HG03175 (cell line): ENCODE data around the gene CCDC196.

ENCODE experiments used
- ATAC-seq: cut with Tn5 transposase; IDR thresholded peaks from one replicate; pipeline ENCODE4 v1.9.1; 2021; ENCODE audit warnings: mild to moderate bottlenecking, moderate library complexity; ENCODE audit not compliant: unreplicated experiment

Gene CCDC196

DNA sequence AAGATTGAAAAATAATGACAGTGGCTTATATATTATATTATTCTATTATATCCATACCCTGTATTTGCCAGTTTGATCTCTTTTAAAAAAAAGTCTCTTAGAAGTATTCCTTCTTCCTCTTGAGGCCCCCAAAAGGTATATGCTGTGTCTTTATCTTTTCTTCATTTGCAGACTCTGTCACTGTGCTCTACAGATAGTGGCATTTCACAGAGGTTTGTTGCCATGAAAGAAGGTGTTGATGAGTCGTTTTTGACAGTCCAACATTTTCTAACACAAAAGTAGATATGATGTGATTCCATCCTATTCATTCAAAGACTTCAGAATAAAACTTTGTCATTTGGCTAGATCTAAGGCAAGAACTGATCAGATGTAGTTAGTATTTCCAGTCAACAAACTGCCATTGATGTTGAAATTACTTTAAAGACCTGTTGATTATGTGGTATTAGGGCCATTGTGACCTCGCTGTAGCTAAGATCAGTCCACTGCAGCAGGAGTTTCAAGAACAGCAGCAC lies at the start of gene CCDC196:
Gene CCDC196 (plus strand): TSS at position 462 of the 512 bp plus-strand sequence. CDS start 132 bp downstream, outside the sequence.
- no peak for ATAC-seq

- no peak for ATAC-seq
Observed at GRCh38 chr14:66440801-66441200, 45.4 kb upstream of the CCDC196 start.

DNA sequence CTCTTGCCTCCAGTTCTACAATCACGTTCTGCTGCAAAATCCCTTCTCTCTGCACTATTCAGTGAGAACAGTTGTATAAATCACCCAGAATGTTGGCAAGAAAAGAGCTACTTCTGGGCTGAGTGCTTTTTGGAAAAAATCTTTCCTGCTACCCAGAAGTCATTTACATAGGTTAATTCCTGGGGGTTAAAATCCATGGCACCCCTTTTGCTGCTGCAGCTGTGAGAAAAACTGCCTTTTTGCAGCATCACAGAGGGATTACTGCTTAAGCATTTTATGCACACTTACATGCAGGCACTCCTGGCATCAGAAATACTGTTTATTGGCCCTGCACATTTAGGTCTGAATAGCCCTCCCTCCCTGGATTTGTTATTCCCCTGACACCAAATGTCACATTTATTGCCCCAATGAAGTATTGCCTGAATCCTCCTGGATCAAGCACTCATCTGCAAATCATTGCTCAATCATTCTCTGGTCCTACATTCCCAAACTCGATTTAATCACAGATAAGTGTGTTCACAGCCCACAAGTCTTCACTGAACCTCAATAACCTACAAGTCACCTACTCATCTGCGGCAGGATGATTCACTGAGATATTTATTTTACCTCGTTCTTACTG lies 43.1 kb upstream of the CCDC196 start:
- ATAC-seq = no peak

GRCh38 chr14:66443785-66444184 lies 42.4 kb upstream of the CCDC196 start:
- ATAC-seq = no peak

DNA sequence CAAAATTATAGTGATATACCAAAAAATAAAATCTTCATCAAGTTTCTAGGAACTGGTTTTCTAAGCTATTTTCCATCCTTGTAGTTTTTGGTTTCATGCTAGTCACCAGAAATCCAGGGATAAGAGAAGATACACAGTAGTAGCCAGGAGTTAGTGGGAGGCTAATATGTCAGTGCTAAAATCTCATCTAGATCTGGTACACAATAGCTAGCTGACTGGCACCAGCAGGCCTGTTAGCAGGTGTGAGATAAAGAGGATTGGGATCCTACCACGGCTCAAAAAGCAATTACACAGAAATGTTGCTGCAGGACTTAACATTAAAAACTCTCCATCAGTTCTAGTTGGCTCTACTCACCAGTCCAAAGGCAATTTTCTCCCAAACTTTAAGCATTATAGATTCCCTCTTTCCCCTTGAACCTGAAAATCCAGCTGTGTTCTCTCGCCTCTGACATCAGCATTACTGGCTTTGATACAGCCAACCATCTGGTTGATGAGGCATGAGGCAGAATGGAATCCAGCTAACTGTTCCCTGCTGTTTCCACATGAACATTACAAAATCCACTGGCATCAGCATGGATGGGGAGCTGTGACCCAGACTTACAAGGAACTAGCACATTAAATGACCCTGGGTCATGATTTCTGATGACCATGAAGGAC lies 41.8 kb upstream of the CCDC196 start:
- ATAC-seq = no peak

DNA sequence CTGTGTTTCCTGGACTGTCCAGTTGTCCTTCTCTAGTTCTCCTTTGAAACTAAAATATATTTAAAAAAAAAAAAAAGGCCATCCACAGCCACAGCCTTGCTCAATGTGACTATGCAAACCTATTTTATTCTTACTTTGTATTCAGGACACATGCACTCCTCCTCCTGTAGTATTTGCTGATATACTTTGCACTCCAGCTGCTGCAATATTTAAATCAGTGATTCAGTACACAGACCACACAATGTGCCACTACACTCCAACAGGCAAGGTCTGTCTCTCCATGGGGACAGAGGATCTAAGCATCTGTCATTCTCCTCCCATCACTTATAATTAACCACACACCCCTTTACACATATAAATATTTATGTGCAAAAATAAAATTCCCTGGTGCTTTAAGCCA lies 40.2 kb upstream of the CCDC196 start:
- ATAC-seq = no peak

DNA sequence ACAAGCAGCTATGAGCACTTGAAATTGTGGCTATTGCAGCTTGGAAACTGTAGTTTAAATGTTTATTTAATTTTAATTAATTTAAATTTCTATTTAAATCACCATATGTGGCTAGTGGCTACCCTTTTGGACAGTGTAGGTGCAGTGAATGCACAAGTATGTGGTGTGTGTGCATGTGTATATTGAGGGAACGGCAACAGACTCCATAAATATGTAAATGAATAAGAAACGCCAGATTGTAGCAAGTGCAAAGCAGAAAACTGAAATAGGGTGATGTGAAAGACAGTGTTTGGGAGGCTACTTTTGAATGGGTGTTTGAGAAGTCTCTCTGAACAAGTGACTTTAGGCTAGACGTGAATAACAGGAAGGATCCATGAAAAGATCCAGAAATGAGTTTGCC lies 32.7 kb upstream of the CCDC196 start:
- no peak for ATAC-seq

- no peak for ATAC-seq
Observed at GRCh38 chr14:66459603-66460002, 26.6 kb upstream of the CCDC196 start.

DNA sequence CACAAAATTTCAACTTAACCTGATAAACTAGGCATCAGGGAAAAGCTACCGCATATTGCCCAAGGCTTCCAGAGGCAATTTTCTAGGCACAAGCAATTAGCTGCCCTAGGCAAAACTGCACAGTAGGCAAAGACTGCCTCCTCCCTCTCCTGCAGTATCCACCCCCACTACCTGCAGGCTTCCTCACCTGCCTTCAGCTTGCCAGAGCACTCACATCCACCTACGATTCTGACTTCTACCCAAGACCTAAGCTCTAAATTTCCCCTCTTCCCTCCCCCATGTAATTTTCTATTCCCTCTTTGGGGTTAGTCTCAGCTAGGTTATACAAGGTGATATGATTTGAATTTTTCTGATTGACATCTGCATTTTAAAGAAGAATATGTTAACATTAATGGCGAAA lies 21.9 kb upstream of the CCDC196 start:
- ATAC-seq = no peak

GRCh38 chr14:66468778-66469367 lies 17.3 kb upstream of the CCDC196 start:
- no peak for ATAC-seq

- ATAC-seq = no peak
Observed at GRCh38 chr14:66471584-66471983, 14.6 kb upstream of the CCDC196 start.

DNA sequence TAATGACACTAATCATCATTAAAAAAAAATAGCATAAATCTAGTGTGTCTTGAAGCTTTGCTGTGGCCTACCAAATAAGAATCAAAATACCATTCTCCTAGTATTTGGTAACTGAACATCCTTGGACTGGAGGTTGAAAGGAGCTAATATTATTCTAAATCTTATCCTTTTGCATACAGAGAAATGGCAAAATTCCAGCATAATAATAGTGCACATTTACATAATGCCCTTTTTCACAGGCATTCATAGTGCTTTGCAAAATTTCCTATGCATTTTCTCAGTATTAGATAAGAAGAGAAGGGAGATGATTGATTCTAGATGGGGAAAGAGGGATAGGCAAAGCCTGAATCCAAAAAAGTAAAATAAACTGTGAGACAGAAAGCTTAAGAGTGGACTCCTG lies 13.9 kb upstream of the CCDC196 start:
- ATAC-seq = no peak

DNA sequence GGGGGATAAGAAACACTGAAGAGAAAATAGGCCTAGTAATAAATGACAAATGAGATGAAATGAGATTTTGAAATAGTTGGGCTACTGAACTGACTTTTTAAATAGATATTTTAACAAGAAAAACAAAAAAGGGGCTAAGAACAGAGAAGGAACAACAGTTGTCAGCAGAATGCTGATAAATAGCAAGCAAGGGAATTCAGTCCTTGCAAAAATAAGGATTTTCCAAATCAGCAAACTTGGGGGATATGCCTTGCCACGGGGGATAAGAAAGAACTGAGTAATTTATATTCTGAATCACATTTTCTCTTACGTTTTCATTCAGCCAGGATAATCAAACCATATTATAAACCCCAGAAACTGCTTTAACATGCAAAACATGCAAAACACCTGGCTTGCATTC lies 12.9 kb upstream of the CCDC196 start:
- ATAC-seq = no peak

DNA sequence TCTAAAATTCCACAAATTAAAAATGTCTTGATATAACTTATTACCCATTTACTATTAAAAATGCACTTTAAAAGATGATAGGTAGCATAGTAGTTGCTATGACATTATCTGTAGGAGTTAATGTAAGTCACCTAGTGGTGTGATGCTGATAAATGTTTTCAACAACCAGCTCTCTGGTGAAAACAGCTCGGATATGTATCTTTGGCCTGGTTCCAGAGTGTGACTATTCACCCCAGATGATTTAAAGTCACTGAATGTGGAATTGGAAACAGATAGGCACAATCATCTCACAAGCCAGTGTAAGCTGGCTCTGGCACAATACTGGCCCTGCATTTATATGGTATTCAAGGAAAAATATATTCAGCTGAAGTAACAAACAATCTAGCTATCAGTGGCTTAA lies 9.2 kb upstream of the CCDC196 start:
- ATAC-seq = no peak

- ATAC-seq = no peak
Observed at GRCh38 chr14:66477567-66477966, 8.6 kb upstream of the CCDC196 start.

DNA sequence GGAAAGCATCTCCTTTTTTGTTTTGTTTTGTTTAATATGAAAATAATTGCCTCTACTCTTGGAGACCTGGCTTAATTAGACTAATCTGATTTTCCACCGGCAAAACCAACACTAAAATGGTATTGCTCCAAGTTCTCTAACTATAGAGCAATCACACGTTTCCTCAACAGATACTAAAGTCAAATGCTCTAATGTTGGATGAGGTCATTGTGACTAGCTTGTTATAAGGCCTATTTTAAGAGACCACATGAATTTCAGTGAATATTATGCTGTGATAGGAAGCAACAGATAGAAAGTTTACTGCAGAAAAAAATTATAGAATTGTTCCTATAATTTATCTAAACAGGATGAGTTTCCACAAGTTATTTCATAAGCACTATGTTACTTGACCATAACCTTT lies 3.3 kb upstream of the CCDC196 start:
- no peak for ATAC-seq

GRCh38 chr14:66483322-66483721 lies 2.8 kb upstream of the CCDC196 start:
- no peak for ATAC-seq

DNA sequence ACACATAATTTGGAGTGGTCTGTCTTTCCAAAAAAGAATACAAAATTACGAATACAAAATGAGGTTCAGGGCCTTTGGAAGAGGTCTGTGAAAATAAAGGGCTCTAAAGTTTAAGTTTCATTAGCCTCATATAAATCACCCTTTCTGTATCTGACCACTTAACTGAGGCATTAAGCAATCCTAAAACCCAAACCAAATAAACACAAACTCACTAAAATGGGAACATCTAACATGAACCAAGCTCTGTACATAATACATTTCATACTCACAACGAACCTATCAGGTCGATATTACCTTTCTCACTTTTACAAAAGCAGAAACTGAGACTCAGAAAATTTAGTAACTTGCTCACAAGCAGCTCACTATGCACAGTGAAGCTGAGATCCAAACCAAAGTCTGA lies 1.1 kb upstream of the CCDC196 start:
- no peak for ATAC-seq

DNA sequence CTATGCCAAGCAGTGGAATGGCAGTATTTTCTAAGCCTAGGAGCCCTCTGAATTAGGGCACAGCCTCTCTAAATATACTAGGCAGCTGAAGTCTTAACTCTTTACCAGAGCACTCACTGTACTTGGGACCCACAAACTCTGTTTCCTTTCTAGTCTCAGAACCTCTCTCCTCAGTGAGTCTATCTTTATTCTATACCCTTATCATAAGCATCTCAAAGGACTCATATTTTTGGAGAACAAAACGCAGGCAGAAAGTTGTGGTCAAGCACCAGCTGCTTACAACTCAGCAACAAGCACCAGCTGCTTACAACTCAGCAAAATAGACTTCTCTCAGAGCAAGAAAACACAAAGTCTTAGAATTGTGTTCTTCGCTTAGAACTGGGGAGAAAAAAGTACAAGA lies 993 bp downstream of the CCDC196 start:
- no peak for ATAC-seq

GRCh38 chr14:66490143-66491111 lies 4.3 kb downstream of the CCDC196 start:
- no peak for ATAC-seq

GRCh38 chr14:66493750-66494149 lies 7.6 kb downstream of the CCDC196 start:
- ATAC-seq = no peak
